COLO668 (cell line): ENCODE data around the gene CLSTN2.
"Not testable (repeated sequence)": the region's sequence is repeated elsewhere in the genome, so short reads cannot be mapped to it uniquely, and the experiment has no call there.

Experiments used
- DNase-seq: peaks from one replicate; lab custom pipeline; 2025; ENCODE audit not compliant: unreplicated experiment; lab: John Stamatoyannopoulos, UW

The CLSTN2 gene

GRCh38 chr3:140406655-140407054 lies 471.7 kb downstream of the CLSTN2 start:
- no peak for DNase-seq

- no peak for DNase-seq
Observed at GRCh38 chr3:140408252-140408651, 473.3 kb downstream of the CLSTN2 start.

- no peak for DNase-seq
Observed at GRCh38 chr3:140416666-140417065, 481.7 kb downstream of the CLSTN2 start.

GRCh38 chr3:140420621-140421357 lies 485.8 kb downstream of the CLSTN2 start:
- no peak for DNase-seq

- DNase-seq = no peak
Observed at GRCh38 chr3:140421884-140422283, 486.9 kb downstream of the CLSTN2 start.

- DNase-seq = no peak
Observed at GRCh38 chr3:140423146-140423545, 488.2 kb downstream of the CLSTN2 start.

GRCh38 chr3:140423574-140423973 lies 488.6 kb downstream of the CLSTN2 start:
- DNase-seq = not testable (repeated sequence)

- no peak for DNase-seq
Observed at GRCh38 chr3:140424211-140424610, 489.2 kb downstream of the CLSTN2 start.

GRCh38 chr3:140424726-140425125 lies 489.7 kb downstream of the CLSTN2 start:
- no peak for DNase-seq

GRCh38 chr3:140427786-140428185 lies 492.8 kb downstream of the CLSTN2 start:
- no peak for DNase-seq

- DNase-seq = no peak
Observed at GRCh38 chr3:140428380-140428779, 493.4 kb downstream of the CLSTN2 start.

GRCh38 chr3:140429791-140430190 lies 494.8 kb downstream of the CLSTN2 start:
- no peak for DNase-seq

GRCh38 chr3:140430494-140430893 lies 495.5 kb downstream of the CLSTN2 start:
- no peak for DNase-seq

- peak; percentile 21 for DNase-seq
Observed at GRCh38 chr3:140432229-140432669, 497.3 kb downstream of the CLSTN2 start.

GRCh38 chr3:140433431-140433830 lies 498.4 kb downstream of the CLSTN2 start:
- DNase-seq = no peak

- no peak for DNase-seq
Observed at GRCh38 chr3:140434261-140434905, 499.4 kb downstream of the CLSTN2 start.

- DNase-seq = no peak
Observed at GRCh38 chr3:140436421-140436820, 501.4 kb downstream of the CLSTN2 start.

- DNase-seq = no peak
Observed at GRCh38 chr3:140438736-140439470, 503.9 kb downstream of the CLSTN2 start.

GRCh38 chr3:140439527-140439926 lies 504.5 kb downstream of the CLSTN2 start:
- DNase-seq = no peak

GRCh38 chr3:140440446-140440845 lies 505.5 kb downstream of the CLSTN2 start:
- DNase-seq = no peak

- no peak for DNase-seq
Observed at GRCh38 chr3:140441006-140441405, 506.0 kb downstream of the CLSTN2 start.

- DNase-seq = no peak
Observed at GRCh38 chr3:140442621-140443020, 507.6 kb downstream of the CLSTN2 start.
